Left hindlimb (tissue), 1 donor: Measurements from ENCODE around the gene XRCC5.
"Not testable (repeated sequence)": the region's sequence is repeated elsewhere in the genome, so short reads cannot be mapped to it uniquely, and the experiment has no call there.

Experiments used
- DNase-seq: peaks from one replicate; pipeline ENCODE4 v3.0.0-alpha.2; 2018

XRCC5 gene

GRCh38 chr2:216108967-216109921 lies at the start of gene XRCC5:
Gene XRCC5, plus strand, starts transcription at chr2:216109348. Its CDS starts 89 bp downstream, at chr2:216109437.
- DNase-seq = peak; percentile 98

GRCh38 chr2:216064014-216064630 lies 45.0 kb upstream of the XRCC5 start:
- DNase-seq = no peak

GRCh38 chr2:216064665-216065064 lies 44.5 kb upstream of the XRCC5 start:
- no peak for DNase-seq

GRCh38 chr2:216066230-216066629 lies 42.9 kb upstream of the XRCC5 start:
- DNase-seq = no peak

- no peak for DNase-seq
Observed at GRCh38 chr2:216069028-216069427, 40.1 kb upstream of the XRCC5 start.

GRCh38 chr2:216070195-216070594 lies 39.0 kb upstream of the XRCC5 start:
- no peak for DNase-seq

- DNase-seq = no peak
Observed at GRCh38 chr2:216071111-216071851, 37.9 kb upstream of the XRCC5 start.

GRCh38 chr2:216072473-216072872 lies 36.7 kb upstream of the XRCC5 start:
- no peak for DNase-seq

- DNase-seq = no peak
Observed at GRCh38 chr2:216073773-216074172, 35.4 kb upstream of the XRCC5 start.

GRCh38 chr2:216074380-216074779 lies 34.8 kb upstream of the XRCC5 start:
- DNase-seq = no peak

GRCh38 chr2:216074794-216075193 lies 34.4 kb upstream of the XRCC5 start:
- DNase-seq = no peak

- DNase-seq = no peak
Observed at GRCh38 chr2:216075510-216076485, 33.4 kb upstream of the XRCC5 start.

GRCh38 chr2:216078776-216079175 lies 30.4 kb upstream of the XRCC5 start:
- DNase-seq = no peak

GRCh38 chr2:216080048-216080447 lies 29.1 kb upstream of the XRCC5 start:
- not testable (repeated sequence) for DNase-seq

- no peak for DNase-seq
Observed at GRCh38 chr2:216081012-216081411, 28.1 kb upstream of the XRCC5 start.

GRCh38 chr2:216081487-216082116 lies 27.5 kb upstream of the XRCC5 start, which contains the start of the genes PECR and TMEM169:
Gene PECR, minus strand, starts transcription at chr2:216081809. Its CDS starts 68 bp downstream, at chr2:216081741.
Gene TMEM169, plus strand, starts transcription at chr2:216081919. Its CDS starts 14,045 bp downstream, at chr2:216095964.
- DNase-seq = peak; percentile 79

GRCh38 chr2:216082117-216082711 lies 26.9 kb upstream of the XRCC5 start:
- DNase-seq = no peak

GRCh38 chr2:216082805-216083204 lies 26.3 kb upstream of the XRCC5 start:
- no peak for DNase-seq

GRCh38 chr2:216083464-216084281 lies 25.5 kb upstream of the XRCC5 start:
- peak; percentile 52 for DNase-seq

- DNase-seq = no peak
Observed at GRCh38 chr2:216084547-216084946, 24.6 kb upstream of the XRCC5 start.
